ENCODE measurements around the gene DPYD. TPM values are rescaled to one million over a fixed set of nuclear protein-coding genes. Genes with fewer than 3 reads are reported as not detected.
"Not testable (repeated sequence)": the region's sequence is repeated elsewhere in the genome, so short reads cannot be mapped to it uniquely, and the experiment has no call there.

The DPYD gene
- total and polyA plus RNA-seq, 2 donors, result 24.7 to 84.3 TPM

DNA sequence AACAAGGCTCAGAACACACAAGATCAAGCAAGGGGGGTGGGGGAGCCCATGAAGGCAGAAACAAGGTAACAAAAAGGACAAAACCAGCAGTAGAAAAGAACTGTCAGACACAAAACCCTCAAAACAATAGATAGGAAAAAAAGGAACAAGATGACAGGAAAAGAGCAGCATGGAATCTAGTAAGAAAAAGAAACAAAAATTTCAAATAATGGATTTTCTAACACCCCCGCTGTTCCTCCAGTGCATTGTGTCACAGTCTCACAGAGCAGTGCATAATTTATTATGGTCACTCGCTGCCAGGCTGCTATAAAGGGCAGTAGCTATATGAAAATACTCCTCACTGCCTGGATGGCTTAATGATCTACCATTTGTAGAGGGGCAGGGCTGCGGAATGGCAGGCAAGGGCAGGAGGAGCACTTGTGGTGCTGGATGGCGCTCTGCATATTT lies 567.9 kb downstream of the DPYD start:
- H3K4me1 ChIP-seq (ENCODE audit: insufficient read depth), result no peaks in the 10 kb centered on the region
- 84% methylated on average over 4 of the region's 4 CpGs for WGBS
- no peak overlapping the region for H3K27ac ChIP-seq (ENCODE audit: low read depth)
- H3K4me3 ChIP-seq (ENCODE audit: low read depth, low read length), result no peak overlapping the region
- no peak for DNase-seq (ENCODE audit: extremely low spot score)
- H3K36me3 ChIP-seq (ENCODE audit: insufficient read depth), result no peaks in the 10 kb centered on the region

GRCh38 chr1:97351846-97352245 lies 569.0 kb downstream of the DPYD start:
- H3K36me3 ChIP-seq (ENCODE audit: insufficient read depth), result no peaks in the 10 kb centered on the region
- H3K27ac ChIP-seq (ENCODE audit: low read depth), result no peak overlapping the region
- no peak overlapping the region for H3K4me3 ChIP-seq (ENCODE audit: low read depth, low read length)
- DNase-seq (ENCODE audit: extremely low spot score), result no peak
- WGBS, result 52% methylated on average over 2 of the region's 2 CpGs
- no peaks in the 10 kb centered on the region for H3K4me1 ChIP-seq (ENCODE audit: insufficient read depth)

DNA sequence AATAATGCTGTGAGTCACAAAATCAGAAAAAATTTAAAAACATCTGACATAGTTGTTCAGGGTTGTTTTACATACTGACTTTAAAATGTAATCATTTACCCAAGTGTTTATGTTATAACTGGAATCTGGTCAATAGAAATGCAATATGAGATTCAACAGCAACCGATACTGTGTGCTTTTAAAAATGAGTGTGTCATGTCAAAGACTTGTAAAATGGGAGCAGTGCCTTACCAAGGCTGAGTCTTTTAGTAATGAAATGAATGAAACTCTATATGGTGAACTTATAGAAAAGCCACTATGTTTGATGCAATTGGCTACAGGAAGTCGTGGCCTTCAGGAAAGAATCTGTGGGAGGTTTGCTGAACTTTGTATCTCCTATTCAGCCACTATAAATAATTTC lies 570.2 kb downstream of the DPYD start:
- Histone ChIP-seq H3K4me3 (ENCODE audit: low read depth, low read length) (no peak overlapping the region), H3K27ac (ENCODE audit: low read depth) (no peak overlapping the region), H3K36me3 (ENCODE audit: insufficient read depth) (no peaks in the 10 kb centered on the region), H3K4me1 (ENCODE audit: insufficient read depth) (no peaks in the 10 kb centered on the region)
- no peak for DNase-seq (ENCODE audit: extremely low spot score)
- WGBS, result 36% methylated on average over 2 of the region's 2 CpGs

DNA sequence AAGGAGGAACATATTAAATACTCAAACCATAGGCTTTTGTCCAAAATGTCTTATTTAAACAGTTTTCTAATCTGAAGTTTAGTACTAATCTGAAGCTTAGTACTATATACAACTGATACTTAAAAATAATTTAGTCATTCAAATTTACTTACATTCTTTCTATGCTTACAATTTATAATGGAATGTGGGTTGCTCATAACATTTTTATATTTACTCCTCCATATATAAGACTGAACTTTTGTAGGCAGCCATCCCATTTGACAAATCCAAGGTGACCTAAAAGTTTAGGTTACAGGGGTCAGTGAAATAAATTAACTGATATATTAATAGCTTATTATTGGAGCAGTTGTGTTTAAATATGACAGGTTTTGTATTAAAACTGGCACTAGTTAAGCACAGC lies 570.6 kb downstream of the DPYD start:
- Histone ChIP-seq H3K27ac (ENCODE audit: low read depth) (no peak overlapping the region), H3K4me3 (ENCODE audit: low read depth, low read length) (no peak overlapping the region), H3K4me1 (ENCODE audit: insufficient read depth) (no peaks in the 10 kb centered on the region), H3K36me3 (ENCODE audit: insufficient read depth) (no peaks in the 10 kb centered on the region)
- DNase-seq (ENCODE audit: extremely low spot score), result no peak

DNA sequence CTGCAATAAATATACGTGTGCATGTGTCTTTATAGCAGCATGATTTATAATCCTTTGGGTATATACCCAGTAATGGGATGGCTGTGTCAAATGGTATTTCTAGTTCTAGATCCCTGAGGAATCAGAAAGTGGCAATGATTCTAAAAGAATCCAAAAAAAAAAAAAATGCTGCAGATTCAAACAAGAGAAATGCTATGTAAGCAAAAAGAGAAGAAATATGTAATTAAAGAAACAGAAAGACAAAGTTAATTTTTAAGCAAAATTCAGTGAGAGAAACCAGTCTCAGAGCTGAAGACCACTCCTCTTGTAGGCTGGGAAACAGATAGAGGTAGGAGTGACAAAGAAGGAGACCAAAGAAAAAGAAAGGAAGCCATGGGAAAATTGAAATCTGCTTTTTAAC lies 571.0 kb downstream of the DPYD start:
- H3K4me3 ChIP-seq (ENCODE audit: low read depth, low read length); H3K4me1 ChIP-seq (ENCODE audit: insufficient read depth); H3K27ac ChIP-seq (ENCODE audit: low read depth); DNase-seq (ENCODE audit: extremely low spot score); H3K36me3 ChIP-seq (ENCODE audit: insufficient read depth): not testable (repeated sequence)
- WGBS, result no CpG with 5 or more reads among the region's 1 CpG

GRCh38 chr1:97348599-97349265 lies 572.1 kb downstream of the DPYD start:
- H3K4me1 ChIP-seq (ENCODE audit: insufficient read depth), result no peaks in the 10 kb centered on the region
- no peak overlapping the region for H3K27ac ChIP-seq (ENCODE audit: low read depth)
- 85% methylated on average over 3 of the region's 3 CpGs for WGBS
- no peaks in the 10 kb centered on the region for H3K36me3 ChIP-seq (ENCODE audit: insufficient read depth)
- DNase-seq (ENCODE audit: extremely low spot score), result no peak
- H3K4me3 ChIP-seq (ENCODE audit: low read depth, low read length), result no peak overlapping the region

GRCh38 chr1:97340951-97341350 lies 579.9 kb downstream of the DPYD start:
- DNase-seq (ENCODE audit: extremely low spot score), result no peak
- 98% methylated on average over 1 of the region's 1 CpG for WGBS

GRCh38 chr1:97338347-97338746 lies 582.5 kb downstream of the DPYD start:
- Histone ChIP-seq H3K36me3 (ENCODE audit: insufficient read depth) (no peaks in the 10 kb centered on the region), H3K27ac (ENCODE audit: low read depth) (no peak overlapping the region), H3K4me1 (ENCODE audit: insufficient read depth) (no peaks in the 10 kb centered on the region), H3K4me3 (ENCODE audit: low read depth, low read length) (no peak overlapping the region)
- WGBS, result 99% methylated on average over 4 of the region's 4 CpGs
- no peak for DNase-seq (ENCODE audit: extremely low spot score)

More at GRCh38 chr1:97340951-97341350, 579.9 kb downstream of the DPYD start:
- Histone ChIP-seq H3K4me3 (ENCODE audit: low read depth, low read length) (no peak overlapping the region), H3K27ac (ENCODE audit: low read depth) (no peak overlapping the region), H3K36me3 (ENCODE audit: insufficient read depth) (no peaks in the 10 kb centered on the region), H3K4me1 (ENCODE audit: insufficient read depth) (no peaks in the 10 kb centered on the region)

- Histone ChIP-seq H3K4me1 (ENCODE audit: insufficient read depth) (no peaks in the 10 kb centered on the region), H3K27ac (ENCODE audit: low read depth) (no peak overlapping the region), H3K36me3 (ENCODE audit: insufficient read depth) (no peaks in the 10 kb centered on the region), H3K4me3 (ENCODE audit: low read depth, low read length) (no peak overlapping the region)
- WGBS, result 85% methylated on average over 6 of the region's 6 CpGs
- no peak for DNase-seq (ENCODE audit: extremely low spot score)
These were observed 583.4 kb downstream of the DPYD start for GRCh38 chr1:97337250-97338030.

- Histone ChIP-seq H3K4me1 (ENCODE audit: insufficient read depth) (no peaks in the 10 kb centered on the region), H3K27ac (ENCODE audit: low read depth) (no peak overlapping the region), H3K36me3 (ENCODE audit: insufficient read depth) (no peaks in the 10 kb centered on the region), H3K4me3 (ENCODE audit: low read depth, low read length) (no peak overlapping the region)
- 85% methylated on average over 4 of the region's 4 CpGs for WGBS
- DNase-seq (ENCODE audit: extremely low spot score), result no peak
These were observed 586.4 kb downstream of the DPYD start for GRCh38 chr1:97334454-97334853.

- H3K4me1 ChIP-seq (ENCODE audit: insufficient read depth), result no peaks in the 10 kb centered on the region
- H3K27ac ChIP-seq (ENCODE audit: low read depth), result no peak overlapping the region
- H3K4me3 ChIP-seq (ENCODE audit: low read depth, low read length), result no peak overlapping the region
- no peaks in the 10 kb centered on the region for H3K36me3 ChIP-seq (ENCODE audit: insufficient read depth)
- DNase-seq (ENCODE audit: extremely low spot score), result no peak
These were observed 588.1 kb downstream of the DPYD start for GRCh38 chr1:97332716-97333115.

- Histone ChIP-seq H3K4me3 (ENCODE audit: low read depth, low read length) (no peak overlapping the region), H3K4me1 (ENCODE audit: insufficient read depth) (no peaks in the 10 kb centered on the region), H3K27ac (ENCODE audit: low read depth) (no peak overlapping the region), H3K36me3 (ENCODE audit: insufficient read depth) (no peaks in the 10 kb centered on the region)
- WGBS, result 97% methylated on average over 8 of the region's 8 CpGs
- no peak for DNase-seq (ENCODE audit: extremely low spot score)
These were observed 589.7 kb downstream of the DPYD start for GRCh38 chr1:97331165-97331564.

- Histone ChIP-seq H3K4me3 (ENCODE audit: low read depth, low read length) (no peak overlapping the region), H3K4me1 (ENCODE audit: insufficient read depth) (no peaks in the 10 kb centered on the region), H3K27ac (ENCODE audit: low read depth) (no peak overlapping the region), H3K36me3 (ENCODE audit: insufficient read depth) (no peaks in the 10 kb centered on the region)
- 65% methylated on average over 4 of the region's 4 CpGs for WGBS
- no peak for DNase-seq (ENCODE audit: extremely low spot score)
These were observed 606.1 kb downstream of the DPYD start for GRCh38 chr1:97314685-97315084.

- Histone ChIP-seq H3K27ac (ENCODE audit: low read depth) (no peak overlapping the region), H3K4me1 (ENCODE audit: insufficient read depth) (no peaks in the 10 kb centered on the region), H3K36me3 (ENCODE audit: insufficient read depth) (no peaks in the 10 kb centered on the region), H3K4me3 (ENCODE audit: low read depth, low read length) (no peak overlapping the region)
- WGBS, result 94% methylated on average over 1 of the region's 1 CpG
- DNase-seq (ENCODE audit: extremely low spot score), result no peak
These were observed 612.7 kb downstream of the DPYD start for GRCh38 chr1:97308131-97308530.
